GM18502 (cell line): ENCODE data around the gene KCNQ1.

Experiments
- ATAC-seq: cut with Tn5 transposase; IDR thresholded peaks from one replicate; pipeline ENCODE4 v1.9.1; 2021; ENCODE audit warnings: mild to moderate bottlenecking; ENCODE audit not compliant: unreplicated experiment, poor library complexity

The KCNQ1 gene

GRCh38 chr11:2791139-2791520 lies 346.3 kb downstream of the KCNQ1 start:
- ATAC-seq = no peak

GRCh38 chr11:2791521-2792380 lies 346.9 kb downstream of the KCNQ1 start:
- no peak for ATAC-seq

DNA sequence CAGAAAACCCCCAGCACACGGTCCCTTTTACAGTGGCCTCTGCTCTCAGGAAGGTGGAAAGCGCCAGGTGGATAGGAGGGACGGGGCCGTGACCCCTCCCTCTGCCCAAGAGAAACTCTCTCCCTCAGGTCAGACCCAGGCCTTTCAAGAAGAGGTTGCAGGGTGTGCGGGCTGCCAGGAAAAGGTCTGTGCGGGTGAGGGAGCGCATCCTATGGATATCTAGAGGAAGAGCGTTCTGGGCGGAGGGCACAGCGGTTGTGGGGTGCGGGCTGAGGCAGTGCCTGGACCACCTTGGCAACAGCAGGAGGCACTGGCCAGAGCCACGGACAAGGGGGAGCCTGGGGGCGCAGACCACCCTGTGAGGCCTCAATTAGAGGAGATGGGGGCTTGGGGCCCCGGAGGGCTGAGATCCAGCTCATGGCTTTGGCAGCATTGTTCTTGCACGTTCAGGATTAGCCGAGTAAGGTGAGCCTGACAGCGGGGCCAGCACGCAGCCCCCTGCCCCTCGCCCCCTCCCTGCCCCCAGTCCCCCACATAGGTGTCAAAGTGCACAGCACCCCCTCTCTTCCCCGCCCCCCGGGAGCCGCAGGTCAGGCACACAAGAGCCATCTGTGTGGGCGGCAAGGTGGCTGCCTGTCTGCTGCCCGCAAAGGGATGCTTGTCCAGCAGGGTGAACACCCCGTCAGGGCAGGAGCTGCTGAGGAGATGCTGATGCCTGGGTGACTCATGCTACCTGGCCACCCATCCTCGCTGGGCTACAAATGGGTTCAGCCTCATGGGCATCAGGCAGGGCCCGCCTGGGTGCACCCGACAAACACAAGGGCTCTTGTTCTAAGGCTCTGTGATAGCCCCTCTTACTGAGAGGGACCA lies 347.8 kb downstream of the KCNQ1 start:
- no peak for ATAC-seq

GRCh38 chr11:2793701-2794045 lies 348.9 kb downstream of the KCNQ1 start:
- ATAC-seq = no peak

DNA sequence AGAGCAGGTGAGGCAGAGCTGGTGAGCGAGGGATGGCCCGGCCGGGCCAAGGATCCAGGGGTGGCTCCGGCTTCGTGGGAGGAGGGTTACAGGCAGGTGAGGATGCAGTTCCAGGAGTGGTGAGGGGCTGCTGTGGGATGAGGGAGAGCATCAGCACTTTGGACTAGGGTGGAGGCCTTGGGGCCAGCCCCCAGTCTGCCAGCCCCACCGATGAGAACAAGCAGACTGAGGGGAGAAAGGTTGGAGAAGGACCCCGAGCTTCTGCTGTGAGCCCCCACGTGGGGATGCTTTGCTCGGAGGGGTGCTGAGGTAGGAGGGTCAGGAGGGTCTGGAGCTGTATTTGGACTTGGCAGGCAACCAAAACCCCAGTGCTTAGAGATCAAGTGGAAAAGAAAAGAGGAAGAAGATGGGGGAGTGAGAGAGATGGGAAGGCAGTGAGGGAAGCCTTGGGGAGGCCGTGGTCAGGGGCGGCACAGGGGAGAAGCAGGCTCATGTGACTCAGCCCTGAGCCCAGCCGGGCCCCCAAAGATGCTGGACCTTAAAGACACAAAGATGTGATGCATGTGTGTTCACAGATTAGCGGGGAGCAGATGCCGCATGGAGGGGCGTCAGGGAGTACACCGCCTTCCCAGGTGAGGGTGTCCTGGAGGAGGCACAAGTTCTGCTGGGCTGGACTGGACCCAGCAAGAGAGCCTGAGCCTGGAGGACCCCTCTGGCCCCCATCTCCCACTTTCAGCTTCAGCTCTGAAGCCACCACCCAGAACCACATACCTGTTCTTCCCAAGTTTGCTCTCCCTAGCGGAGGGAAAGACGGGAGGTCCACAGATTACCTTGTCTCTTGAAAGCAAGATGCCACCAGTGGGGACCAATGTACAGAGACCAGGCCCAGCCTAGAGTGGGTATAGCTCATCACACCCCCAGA lies 349.5 kb downstream of the KCNQ1 start:
- no peak for ATAC-seq

DNA sequence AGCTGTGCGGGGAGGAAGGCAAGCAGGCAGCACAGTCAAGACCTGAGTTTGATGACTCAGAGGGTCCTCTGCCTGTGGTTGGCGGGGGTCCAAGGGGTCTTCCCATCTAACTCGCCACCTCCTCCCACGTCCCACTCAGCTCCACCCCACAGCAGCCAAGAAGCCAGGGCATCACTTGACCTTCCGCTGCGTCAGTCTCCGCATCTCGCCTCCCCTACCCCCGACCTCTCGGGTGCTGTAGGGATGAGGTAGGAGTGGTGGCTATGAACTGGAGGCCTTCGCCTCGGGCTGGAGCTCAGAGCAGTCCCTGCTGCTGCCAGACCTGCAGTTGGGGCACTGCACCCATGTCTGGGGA lies 350.1 kb downstream of the KCNQ1 start:
- no peak for ATAC-seq

- ATAC-seq = no peak
Measured at GRCh38 chr11:2795491-2795991, 350.7 kb downstream of the KCNQ1 start.

DNA sequence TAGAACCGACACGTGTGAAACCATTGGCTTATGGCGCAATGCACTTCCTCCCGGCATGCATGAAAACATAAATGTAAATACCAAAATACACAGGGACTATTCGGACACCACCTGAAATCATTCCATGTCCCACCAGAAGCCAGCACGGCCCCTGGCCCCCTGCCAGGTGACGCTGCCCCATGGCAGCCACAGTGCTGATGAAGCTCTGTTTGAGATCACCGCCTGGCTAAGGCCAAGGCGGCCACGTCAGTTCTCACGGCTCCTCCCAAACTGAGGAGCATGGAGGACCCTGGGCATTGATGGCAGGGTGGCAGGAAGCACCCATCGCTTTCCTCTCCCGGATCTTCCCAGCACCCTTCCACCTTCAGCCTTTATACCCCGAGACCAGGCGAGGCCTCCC lies 351.3 kb downstream of the KCNQ1 start:
- no peak for ATAC-seq

DNA sequence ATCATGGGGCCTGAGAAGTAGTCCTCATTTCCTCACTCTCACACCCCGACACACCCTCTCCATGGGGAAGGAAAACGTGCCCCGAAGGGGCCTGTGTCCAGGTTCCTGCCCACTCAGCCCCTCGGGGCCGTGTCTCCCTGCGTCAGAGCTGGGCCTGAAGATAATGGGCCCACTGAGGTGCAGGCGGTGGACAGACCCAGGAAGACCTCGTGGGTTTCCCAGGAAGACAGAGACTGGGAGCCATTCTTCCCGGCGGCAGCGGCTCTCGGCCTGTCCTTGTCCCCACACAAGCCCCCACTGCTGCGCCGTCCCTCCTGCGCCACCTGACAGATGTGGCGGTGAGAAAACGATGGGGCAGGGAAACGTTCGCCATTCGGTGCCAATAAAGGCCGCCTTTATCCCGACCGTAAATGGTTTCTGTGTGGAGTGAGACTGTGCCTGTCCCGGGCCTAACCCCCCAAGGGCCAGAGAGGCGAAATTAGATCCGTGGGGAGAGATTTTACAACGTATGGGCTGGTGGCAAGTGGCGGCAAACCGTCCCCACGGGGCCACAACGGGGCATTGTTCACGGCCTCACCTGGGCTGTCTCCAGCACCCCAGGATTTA lies 351.8 kb downstream of the KCNQ1 start:
- ATAC-seq = no peak

DNA sequence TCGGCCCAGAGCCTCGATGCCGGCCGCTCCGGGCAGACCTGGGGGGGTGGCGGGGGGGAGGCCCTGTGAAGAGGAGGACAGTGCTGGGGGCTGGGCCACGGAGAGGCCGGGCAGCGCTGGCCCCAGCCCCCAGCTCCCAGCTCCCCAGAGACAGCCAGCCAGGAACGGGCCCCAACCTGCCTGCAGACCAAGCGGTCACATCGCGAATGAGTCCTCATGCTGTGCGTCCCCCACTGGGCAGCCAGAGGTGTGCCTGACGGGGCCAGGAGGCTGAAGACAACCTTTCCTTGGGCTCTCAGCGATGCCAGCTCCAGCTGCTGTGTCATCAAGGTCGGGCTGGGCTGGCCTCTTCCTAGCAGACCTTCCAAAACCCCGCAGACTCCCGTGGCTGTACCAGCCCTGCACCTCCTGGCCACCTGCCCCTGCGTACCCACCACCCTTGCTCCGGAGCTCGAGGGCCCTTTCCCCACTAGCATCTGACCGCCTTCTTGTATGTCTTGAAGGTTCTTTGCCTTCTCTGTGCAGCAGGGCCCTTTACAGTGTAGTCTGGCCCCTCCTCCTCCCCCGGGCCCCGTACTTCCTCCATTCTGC lies 352.4 kb downstream of the KCNQ1 start:
- no peak for ATAC-seq

- ATAC-seq = no peak
Measured at GRCh38 chr11:2797741-2798361, 353.0 kb downstream of the KCNQ1 start.

DNA sequence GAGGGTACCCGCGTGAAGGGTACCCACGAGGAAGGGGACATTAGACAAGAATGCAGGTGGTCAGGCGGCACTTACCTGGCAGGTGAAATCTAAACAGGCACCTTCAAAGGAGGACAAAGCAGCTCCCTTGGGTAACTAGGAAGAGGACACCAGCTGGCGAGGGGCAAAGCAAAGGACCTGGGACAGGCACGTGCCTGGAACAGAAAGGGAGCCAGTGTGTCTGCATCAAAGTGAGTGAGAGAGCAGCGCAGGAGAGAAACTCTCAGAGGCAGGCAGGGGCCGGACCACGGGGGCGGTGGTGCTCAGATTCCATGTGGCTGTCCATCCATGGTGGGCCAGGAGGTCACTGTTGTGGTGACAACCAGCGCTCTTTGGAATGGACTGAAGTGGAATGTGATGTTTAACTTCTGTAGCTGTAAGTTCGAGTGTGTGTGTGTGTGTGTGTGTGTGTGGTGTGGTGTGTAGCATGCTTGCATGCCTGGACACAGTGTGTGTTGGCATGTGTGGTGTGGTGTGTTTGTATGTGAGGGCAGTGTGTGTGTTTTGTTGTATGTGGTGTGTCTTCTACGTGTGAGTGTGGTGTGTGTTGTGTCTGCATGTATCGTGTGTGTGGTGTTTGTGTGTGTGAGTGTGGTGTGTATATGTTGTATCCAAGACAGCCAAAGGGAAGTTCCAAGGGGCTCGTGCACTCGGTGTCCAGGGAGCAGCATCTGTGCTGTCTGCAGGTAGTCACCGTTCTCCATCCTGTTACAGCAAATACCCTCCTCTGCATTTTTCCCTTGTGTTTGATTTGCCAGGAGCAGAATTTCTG lies 354.3 kb downstream of the KCNQ1 start:
- ATAC-seq = no peak

DNA sequence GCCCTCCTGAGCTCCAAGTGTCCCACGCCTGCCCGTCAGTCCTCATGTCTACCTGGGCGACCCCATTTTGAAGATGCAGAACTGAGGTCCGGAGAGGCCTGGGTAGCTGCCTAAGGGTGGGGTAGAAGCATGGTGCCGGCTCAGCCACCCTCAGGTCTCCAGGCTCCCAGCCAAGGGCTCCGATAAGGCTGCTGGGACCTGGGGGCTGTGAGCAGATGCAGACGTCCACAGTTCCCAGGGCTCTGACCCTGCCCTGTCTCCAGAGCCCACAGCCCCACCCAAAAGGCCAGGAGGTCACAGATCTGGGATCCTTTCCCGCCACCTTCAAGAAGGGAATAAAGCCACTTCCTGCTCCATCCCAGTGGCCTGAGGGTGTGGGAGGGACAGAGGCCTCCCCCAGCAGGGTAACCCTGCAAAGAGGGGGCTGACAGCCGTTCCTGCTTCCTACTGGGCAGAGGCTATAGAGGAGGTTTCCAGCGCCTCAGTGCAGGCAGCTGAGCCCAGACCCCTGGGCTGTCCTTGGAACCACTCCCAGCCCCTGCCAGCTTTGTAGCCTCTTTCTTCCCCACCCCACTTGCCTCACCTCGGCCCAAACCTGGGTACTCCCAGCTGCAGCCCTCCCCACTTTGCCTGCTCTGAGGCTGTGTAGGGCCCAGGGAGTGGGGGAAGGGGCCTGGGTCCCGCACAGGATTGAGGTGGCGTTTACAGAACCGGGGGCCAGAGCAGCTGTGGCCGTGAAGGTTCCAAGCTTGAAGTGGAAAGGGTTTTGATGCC lies 355.3 kb downstream of the KCNQ1 start:
- no peak for ATAC-seq

DNA sequence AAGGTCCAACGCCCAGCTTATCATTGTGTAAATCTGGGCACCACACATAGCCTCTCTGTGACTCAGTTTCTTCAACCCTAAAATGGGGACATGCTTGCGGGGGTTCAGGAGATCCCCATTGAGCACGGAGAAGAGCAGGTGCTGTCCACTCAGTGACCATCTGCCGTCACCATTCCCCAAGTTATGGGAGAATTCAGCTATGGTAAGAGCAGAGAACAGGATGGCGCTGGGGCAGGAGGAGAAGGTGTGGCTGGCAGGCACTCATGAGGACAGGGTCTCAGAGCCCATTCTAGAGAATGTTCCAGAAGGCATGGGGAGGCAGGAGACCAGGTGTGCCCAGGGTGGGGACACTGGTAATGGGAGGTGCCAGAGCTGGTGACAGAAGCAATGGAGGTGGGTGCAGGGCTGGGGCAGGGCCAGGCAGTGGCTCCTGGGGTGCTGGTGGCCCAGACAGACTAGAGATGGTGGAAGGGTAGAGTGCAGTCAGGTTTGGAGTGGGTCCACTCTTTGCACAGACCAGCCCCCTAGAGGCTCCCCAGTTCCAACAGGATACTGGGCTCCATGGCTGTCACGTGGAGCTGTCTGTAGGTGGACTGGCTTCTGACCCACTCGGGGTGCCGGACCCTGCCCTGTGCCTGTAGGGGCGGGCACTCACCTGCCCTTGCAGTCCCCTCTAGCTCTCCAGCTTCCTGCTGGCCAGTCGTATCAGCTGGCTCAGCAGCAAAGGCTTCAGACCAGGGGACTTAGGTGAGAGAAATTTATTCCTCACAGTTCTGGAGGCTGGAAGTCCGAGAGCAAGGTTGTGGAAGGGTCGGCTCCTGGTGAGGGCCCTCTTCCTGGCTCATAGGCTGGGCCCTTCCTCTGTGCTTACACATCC lies 356.1 kb downstream of the KCNQ1 start:
- no peak for ATAC-seq

DNA sequence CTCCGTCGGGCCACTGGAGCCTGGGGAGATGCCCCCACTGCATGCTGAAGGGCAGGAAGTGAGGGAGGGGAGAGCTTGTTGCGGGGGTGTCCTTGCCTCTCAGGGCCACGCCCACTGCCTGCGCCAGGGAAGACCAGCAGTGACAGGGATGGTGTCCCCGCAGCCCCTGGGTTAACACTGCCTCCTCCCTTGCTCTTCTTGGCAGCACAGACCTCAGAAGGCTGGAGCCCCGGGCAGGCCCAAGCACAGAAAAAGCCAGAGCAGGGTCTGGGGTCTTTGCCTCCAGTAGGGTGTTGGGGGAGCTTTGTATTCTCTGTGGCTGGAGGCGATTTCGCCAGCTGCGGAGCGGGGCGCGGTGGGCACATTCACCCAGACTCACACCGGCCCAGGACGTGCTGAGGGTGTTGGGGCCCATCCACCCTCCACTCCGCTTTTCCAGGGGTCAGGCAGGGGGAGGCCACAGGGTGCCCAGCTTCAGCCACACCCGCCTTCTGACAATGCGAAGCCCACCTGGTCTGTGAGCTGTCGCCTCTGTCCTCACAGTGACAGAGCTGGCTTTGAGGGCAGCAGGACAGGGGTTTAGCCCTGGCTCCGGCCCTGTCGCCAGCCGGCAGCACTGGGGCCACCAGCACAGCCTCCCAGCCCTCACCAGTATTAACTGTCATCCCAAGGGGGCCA lies 357.0 kb downstream of the KCNQ1 start:
- no peak for ATAC-seq
